Ovary (tissue), 3 donors: ENCODE results near the gene TBCD.

ENCODE experiments used
- POLR2A ChIP-seq: fragments of 450-650 bp; IDR thresholded peaks from one replicate; pipeline ENCODE4 v1.6.1; 2017; ENCODE audit warnings: antibody characterized with exemption, mild to moderate bottlenecking, moderate library complexity
- TF ChIP-seq, protein P1 (sequence below), 3 donors: fragments of 450-650 bp in 2 of 3; fragments of 200-600 bp in 1 of 3; IDR thresholded peaks; one replicate each; pipeline versions ENCODE4 v1.5.1 to v1.8.0; 2016 to 2022; ENCODE audit warnings: antibody characterized with exemption in 3 of 3, mild to moderate bottlenecking in 1 of 3
- donor health status: DM: no; HTN: no; CAD: no.

DNA sequence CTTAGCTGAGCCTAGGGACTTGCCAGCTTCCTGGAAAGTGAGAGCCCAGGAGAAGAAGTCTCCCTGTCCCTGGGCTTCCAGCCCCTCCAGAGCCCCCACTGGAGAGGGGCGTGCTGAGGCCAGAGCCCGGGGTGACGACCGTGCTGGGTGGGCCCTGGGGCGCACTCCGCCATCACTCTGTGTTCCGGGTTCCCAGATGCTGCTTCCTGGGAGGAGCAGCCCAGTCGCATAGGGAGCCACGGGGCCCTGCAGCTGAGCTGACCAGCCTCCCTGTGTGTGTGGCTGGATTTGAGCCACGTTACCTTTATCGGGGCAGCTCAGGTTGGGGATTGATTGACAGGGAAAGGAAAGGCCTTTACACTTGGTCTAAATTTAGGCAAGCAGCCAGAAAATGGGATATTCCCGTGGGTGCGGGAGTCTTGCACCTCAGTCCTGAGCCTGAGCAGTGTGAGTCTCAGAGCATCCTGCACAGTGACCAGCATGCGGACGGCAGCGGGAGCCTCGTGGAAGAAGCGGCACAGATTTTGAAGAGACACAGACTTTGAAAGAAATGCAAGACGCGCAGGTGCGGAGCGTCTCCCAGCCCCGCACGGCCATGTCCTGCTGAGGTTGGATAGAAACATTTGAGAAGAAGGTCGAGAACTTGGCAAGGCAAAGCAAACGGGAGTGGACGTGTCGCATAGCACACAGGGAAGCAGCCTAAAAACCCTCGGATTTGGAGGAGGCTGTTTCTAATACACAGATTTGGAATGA is 139.2 kb downstream of the TBCD start:
- TF ChIP-seq, protein P1, sequence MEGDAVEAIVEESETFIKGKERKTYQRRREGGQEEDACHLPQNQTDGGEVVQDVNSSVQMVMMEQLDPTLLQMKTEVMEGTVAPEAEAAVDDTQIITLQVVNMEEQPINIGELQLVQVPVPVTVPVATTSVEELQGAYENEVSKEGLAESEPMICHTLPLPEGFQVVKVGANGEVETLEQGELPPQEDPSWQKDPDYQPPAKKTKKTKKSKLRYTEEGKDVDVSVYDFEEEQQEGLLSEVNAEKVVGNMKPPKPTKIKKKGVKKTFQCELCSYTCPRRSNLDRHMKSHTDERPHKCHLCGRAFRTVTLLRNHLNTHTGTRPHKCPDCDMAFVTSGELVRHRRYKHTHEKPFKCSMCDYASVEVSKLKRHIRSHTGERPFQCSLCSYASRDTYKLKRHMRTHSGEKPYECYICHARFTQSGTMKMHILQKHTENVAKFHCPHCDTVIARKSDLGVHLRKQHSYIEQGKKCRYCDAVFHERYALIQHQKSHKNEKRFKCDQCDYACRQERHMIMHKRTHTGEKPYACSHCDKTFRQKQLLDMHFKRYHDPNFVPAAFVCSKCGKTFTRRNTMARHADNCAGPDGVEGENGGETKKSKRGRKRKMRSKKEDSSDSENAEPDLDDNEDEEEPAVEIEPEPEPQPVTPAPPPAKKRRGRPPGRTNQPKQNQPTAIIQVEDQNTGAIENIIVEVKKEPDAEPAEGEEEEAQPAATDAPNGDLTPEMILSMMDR (IDR thresholded peaks at IDR 0.05): no peak
- no peak for TF ChIP-seq POLR2A
